UCSD-AML1 (cell line): ENCODE results near the gene CCDC88B.

Experiments
- DNase-seq: peaks from one replicate; lab custom pipeline; 2025; ENCODE audit not compliant: unreplicated experiment; lab: John Stamatoyannopoulos, UW

Gene CCDC88B

DNA sequence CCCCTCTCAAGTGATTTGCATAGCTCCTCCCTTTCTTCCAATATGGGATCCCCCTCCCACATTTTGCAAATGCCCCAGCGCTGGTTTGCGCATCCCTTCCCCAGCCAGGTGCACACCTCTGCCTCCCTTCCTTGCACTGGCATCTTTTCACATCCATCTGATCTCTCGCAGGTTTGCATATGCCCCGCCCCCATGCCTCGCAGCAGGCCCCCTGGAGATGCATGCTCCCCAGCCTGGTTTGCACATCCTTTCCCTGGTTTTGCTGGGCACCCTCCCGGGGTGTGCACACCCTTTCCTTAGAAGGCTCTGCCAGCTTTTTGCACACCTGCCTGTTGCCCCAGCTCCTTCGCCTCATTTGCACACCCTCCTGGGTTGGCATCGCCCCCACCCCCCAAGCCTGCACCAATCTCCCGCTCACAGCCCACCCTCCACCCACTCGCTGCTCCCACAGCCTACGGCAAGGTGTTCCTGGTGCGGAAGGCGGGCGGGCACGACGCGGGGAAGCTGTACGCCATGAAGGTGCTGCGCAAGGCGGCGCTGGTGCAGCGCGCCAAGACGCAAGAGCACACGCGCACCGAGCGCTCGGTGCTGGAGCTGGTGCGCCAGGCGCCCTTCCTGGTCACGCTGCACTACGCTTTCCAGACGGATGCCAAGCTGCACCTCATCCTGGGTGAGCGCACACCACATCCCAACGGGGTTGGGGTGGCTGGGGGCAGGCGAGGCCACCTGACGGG lies 19.9 kb downstream of the CCDC88B start:
- DNase-seq = no peak

- peak; percentile 38 for DNase-seq
Observed at GRCh38 chr11:64360448-64360921, 20.5 kb downstream of the CCDC88B start.

DNA sequence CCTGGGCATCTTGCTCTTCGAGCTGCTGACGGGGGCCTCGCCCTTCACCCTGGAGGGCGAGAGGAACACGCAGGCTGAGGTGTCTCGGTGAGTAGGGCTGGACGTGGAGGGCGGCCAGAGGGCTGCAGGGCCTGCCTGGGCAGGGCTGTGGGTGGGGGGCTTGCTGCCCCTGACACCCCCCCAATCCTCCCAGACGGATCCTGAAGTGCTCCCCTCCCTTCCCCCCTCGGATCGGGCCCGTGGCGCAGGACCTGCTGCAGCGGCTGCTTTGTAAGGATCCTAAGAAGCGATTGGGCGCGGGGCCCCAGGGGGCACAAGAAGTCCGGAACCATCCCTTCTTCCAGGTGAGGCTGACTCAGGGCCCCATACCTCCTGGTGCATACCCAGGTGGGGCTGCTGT lies 21.7 kb downstream of the CCDC88B start:
- DNase-seq = no peak

DNA sequence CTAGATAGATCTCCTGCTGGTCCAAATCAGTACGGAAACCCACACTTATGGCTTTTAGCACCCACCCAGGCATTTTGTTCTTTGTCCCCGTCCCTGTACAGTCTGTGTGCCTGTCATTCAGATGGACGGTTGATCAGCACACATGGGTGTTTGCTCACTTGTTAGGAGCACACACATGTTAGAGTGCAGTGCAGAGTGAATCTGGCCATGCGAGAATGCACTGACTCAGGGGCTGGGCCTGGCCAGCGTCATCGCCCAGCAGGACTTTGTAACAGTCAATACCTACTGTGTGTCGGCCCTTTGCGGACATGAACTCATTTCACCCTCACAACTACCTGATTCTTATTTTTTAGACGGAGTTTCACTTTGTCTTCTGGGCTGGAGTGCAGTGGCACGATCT lies 22.3 kb downstream of the CCDC88B start:
- DNase-seq = no peak

DNA sequence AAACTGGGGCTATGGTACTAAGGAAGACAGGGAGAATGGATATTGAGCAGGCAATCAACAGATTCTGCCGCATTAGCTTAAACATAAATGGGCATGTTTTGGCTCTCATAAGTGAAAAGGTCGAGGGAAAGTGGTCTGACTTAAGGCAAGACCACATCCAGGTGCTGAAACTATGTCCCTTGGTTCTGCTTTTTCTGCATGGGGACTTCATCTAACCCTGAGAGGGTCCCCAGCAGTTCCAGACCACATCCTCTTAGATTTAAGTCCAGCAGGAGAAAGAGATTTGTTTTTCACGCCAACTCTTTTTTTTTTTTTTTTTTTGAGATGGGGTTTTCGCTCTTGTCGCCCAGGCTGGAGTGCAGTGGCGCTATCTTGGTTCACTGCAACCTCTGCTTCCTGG lies 24.4 kb downstream of the CCDC88B start:
- DNase-seq = no peak

- DNase-seq = no peak
Observed at GRCh38 chr11:64364911-64365310, 24.9 kb downstream of the CCDC88B start.

DNA sequence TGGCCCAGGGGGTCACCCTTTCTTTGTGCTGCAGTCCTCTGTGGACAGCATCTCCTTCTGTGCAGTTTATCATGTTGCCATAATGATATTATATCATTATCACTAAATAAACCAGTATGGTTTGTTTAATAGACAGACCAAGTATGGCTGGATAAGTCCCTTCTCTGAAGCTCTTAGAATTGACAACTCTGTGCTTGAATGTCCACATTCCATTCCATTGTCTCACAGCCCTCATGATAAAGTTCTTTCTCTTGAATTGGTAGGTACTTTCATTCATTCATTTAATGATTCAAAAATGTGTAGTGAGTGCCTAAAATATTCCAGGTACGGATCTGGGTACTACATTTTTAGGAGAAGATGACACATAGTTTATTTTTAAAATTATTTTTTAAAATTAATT lies 26.7 kb downstream of the CCDC88B start:
- no peak for DNase-seq

DNA sequence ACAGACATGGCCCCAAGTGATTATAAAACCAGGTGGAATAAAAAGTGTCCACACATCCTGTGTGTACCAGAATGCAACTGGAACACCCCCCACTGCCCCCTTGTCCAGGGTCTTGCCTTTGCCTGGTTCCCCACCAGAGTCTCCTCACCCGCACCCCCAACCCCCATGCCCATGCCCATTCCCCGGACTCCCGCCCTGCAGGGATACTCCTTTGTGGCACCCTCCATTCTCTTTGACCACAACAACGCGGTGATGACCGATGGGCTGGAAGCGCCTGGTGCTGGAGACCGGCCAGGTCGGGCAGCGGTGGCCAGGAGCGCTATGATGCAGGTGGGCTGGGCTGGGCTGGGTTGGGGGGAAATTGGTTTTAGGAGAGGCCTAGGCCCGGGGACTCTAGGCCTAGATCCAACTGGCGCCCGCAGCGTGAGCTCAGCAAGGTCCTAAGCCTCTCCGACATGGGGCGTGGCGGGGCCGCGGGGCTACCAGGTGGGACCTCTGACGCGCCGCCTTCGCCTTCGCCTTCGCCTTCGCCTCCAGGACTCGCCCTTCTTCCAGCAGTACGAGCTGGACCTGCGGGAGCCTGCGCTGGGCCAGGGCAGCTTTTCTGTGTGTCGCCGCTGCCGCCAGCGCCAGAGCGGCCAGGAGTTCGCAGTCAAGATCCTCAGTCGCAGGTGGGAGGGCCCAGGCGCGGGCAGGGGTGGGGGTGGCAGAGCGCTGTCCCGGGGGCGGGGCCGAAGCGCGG lies 28.1 kb downstream of the CCDC88B start:
- no peak for DNase-seq

DNA sequence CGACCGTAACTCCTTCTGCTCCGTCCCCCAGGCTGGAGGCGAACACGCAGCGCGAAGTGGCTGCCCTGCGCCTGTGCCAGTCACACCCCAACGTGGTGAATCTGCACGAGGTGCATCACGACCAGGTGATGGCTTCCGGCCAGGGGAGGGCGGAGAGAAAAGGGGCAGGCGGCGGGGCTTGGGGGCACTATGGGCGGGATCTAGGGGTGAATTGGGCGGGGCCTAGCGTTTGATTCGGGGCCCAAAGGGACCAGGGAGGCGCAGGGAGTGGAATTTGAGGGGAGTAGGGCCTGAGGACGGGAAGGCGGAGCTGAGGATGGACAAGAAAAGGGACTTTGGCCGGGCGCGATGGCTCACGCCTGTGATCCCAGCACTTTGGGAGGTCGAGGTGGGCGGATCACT lies 28.7 kb downstream of the CCDC88B start:
- DNase-seq = no peak

- no peak for DNase-seq
Observed at GRCh38 chr11:64369440-64370421, 29.7 kb downstream of the CCDC88B start.

DNA sequence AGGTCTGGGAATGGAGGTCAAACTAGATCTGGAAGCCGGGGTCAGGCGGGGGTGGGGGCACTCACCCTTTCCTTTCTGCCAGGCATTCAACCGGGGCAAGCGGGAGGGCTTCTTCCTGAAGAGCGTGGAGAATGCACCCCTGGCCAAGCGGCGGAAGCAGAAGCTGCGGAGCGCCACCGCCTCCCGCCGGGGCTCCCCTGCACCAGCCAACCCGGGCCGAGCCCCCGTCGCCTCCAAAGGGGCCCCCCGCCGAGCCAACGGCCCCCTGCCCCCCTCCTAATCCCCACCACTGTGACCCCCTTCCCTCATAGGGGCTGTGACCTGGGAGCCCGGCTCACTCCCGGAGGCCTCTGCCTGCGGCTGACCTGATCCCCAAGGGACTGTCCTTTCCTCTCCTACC lies 31.2 kb downstream of the CCDC88B start:
- DNase-seq = no peak

GRCh38 chr11:64372021-64372420 lies 32.0 kb downstream of the CCDC88B start:
- DNase-seq = no peak

DNA sequence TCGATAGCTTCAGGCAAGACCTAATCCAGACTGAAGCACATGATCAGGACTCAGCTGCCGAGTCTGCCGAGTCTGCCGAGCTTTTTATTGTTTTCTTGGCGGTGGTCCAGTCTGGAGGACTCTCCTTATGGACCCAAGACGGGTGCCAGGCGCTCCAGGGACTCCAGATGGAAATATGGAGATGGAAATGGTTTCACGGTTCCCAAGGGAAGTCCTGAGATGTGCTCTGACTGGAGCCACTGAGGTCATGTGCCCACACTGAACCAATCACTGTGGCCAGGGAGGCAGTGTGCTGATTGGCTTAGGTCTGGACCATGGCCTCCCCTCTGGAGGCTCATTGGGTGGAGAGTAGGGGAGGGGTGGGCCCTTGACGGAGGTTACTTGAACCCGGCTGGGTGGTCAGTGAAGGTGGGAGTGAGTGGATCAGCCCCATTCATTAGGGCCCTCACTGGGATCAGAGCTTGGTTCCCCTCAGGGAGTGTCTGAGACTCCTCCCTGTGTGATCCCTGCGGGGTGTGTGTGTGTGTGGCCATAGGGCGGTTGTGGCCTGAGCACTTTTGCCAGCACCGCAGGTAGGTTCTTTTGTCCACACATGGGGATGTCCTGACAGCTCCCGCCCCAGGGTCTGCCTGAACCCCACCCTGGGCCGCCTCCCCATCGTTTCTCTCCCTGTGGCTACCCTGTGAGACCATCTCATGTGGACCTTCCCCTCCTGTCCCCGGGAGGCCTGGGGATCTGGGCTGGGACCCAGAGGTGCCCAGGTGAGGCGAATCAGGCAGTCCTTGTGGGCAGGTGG lies 33.0 kb downstream of the CCDC88B start:
- no peak for DNase-seq

DNA sequence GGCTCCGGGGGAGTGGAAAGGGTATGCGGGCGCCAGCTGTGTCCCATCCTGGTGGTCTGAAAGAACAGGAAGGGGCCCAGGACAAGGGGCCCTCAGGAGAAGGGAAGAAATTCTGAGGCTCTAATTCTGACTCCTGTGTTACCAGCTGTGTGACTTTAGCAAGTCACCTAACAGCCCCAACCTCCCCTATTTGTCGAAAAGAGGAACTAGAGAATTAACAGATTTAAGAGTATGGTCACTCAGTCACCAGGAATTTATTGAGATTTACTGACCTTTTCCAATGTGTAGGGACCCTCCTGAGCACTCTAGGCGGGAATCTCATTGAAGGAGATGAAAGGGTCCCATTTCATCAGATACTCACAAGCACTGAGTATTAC lies 33.6 kb downstream of the CCDC88B start:
- no peak for DNase-seq

- DNase-seq = no peak
Observed at GRCh38 chr11:64376071-64376470, 36.1 kb downstream of the CCDC88B start.

- no peak for DNase-seq
Observed at GRCh38 chr11:64378335-64378880, 38.4 kb downstream of the CCDC88B start.

DNA sequence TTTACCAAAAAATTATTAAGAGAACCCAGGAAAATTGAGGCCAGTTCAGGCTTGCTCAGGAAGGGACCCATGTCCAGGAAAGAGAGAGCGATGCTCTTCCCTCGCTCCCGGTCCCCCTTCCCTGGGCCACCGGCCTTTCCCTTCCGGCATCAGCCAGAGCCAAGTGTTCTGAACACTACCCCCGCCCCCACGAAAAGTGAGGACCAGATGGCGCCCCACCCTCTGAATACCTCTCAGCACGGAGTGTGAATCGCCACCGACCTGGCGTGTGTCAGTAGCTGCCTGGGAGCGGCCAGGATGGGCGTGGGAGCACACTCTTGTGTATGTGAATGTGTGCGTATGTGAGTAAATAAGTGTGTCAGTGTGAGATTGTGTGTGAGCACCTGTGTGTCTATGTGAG lies 39.2 kb downstream of the CCDC88B start:
- DNase-seq = no peak

DNA sequence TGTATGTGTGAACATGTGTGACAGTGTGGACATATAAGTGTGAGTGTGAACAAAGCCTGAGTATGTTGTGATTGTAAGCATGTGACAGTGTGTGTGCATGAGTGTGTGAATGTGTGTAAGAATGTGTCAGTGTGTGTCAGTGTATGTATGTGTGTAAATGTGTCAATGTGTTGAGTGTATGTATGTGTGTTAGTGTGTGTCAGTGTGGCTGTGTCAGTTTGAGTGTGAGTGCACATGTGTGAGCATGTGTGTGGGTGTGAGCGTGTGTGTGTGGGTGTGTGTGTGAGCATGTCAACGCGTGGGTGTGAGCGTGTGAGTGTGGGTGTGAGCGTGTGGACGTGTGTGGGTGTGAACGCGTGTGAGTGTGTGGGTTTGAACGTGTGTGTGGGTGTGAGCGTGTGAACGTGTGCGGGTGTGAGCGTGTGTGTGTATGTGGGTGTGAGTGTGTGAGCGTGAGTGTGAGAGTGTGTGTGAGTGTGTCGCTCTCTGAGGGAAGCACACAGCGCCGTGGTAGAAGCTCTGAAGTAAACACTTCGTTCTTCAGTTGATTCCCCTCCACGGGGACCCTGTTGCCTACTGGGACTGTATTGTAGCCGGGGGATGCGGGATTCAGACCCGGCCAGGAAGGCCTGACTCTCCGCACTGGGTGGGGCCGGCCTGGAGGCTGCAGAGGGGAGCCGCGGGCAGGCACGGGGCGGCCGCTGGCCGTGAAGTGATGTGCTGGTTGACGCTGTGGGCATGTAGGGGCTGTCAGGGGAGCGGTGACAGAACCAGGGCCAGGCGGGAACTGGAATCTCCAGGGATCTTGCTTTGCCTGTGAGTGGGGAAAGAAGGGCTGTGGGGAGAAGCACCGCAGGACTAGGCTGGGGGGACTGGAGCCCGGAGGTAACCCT lies 40.1 kb downstream of the CCDC88B start:
- no peak for DNase-seq

DNA sequence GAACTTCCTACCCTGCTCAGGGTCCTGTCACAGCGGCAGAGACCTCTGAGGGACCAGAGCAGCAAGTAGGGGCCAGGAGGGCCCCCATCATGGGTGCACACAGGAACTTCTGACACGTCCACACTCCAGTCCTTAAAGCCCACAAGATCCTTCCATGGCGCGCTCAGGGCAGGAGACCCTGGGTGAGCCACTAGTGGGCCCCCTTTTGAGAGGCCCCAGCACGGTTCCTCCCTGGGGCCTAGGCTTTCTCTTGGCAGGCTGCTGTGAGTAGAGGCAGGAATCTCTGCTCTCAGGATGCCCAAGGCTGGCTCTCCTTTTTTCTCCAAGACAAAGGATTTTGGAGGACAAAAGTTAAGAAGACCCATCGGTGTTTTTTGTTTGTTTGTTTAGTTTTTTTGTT lies 41.3 kb downstream of the CCDC88B start:
- DNase-seq = no peak
